OCI-LY1 (cell line): ENCODE measurements around the gene CDC42BPA.
"Not testable (repeated sequence)": the region's sequence is repeated elsewhere in the genome, so short reads cannot be mapped to it uniquely, and the experiment has no call there.

Experiments
- H2AFZ ChIP-seq: fragments of 200-600 bp; sonication (generic), shearing (Covaris generic); 2 replicates; pipeline ENCODE4 v1.6.0; 2014; ENCODE audit warnings: antibody characterized with exemption, mild to moderate bottlenecking, low read length
- H3F3A ChIP-seq: fragments of 200-600 bp; sonication (generic), shearing (Covaris generic); 2 replicates; pipeline ENCODE4 v1.6.0; 2014; ENCODE audit warnings: mild to moderate bottlenecking, antibody characterized with exemption, low read length, moderate library complexity; ENCODE audit not compliant: insufficient read depth
- H3K27ac ChIP-seq: fragments of 200-600 bp; sonication (generic); 2 replicates; pipeline ENCODE4 v1.5.1; 2014; ENCODE audit warnings: low read length, mixed run types, mild to moderate bottlenecking, low read depth; ENCODE audit not compliant: poor library complexity, severe bottlenecking
- H3K27me3 ChIP-seq: fragments of 200-600 bp; sonication (generic); 2 replicates; pipeline ENCODE4 v1.6.0; 2014; ENCODE audit warnings: antibody characterized with exemption, mild to moderate bottlenecking, low read length, moderate library complexity; ENCODE audit not compliant: insufficient read depth
- H3K36me3 ChIP-seq: fragments of 200-600 bp; sonication (generic); 2 replicates; pipeline ENCODE4 v1.6.1; 2014; ENCODE audit warnings: mild to moderate bottlenecking, antibody characterized with exemption, low read length, moderate library complexity, mixed read lengths; ENCODE audit not compliant: insufficient read depth
- H3K4me1 ChIP-seq: fragments of 200-600 bp; sonication (generic); 2 replicates; pipeline ENCODE4 v1.5.1; 2014; ENCODE audit warnings: mild to moderate bottlenecking, low read length, moderate library complexity; ENCODE audit not compliant: insufficient read depth, severe bottlenecking
- H3K4me2 ChIP-seq: fragments of 200-600 bp; sonication (generic), shearing (Covaris generic); 2 replicates; pipeline ENCODE4 v1.6.1; 2014; ENCODE audit warnings: low read length
- H3K4me3 ChIP-seq: fragments of 200-600 bp; sonication (generic); 2 replicates; pipeline ENCODE4 v1.5.1; 2014; ENCODE audit warnings: low read length, low read depth, mild to moderate bottlenecking, mixed read lengths; ENCODE audit not compliant: poor library complexity, severe bottlenecking
- H3K79me2 ChIP-seq: fragments of 200-600 bp; shearing (Covaris generic); 2 replicates; pipeline ENCODE4 v1.6.1; 2016; ENCODE audit warnings: mixed run types, low read length, mixed read lengths; ENCODE audit not compliant: insufficient read depth
- H3K9ac ChIP-seq: fragments of 200-600 bp; sonication (generic), shearing (Covaris generic); 2 replicates; pipeline ENCODE4 v1.6.1; 2014; ENCODE audit warnings: mild to moderate bottlenecking, low read length, mixed read lengths
- H3K9me2 ChIP-seq: fragments of 200-600 bp; sonication (generic), shearing (Covaris generic); 2 replicates; pipeline ENCODE4 v1.6.1; 2014; ENCODE audit warnings: low read depth, mild to moderate bottlenecking, low read length, mixed read lengths
- H3K9me3 ChIP-seq: fragments of 200-600 bp; shearing (Covaris generic); 2 replicates; pipeline ENCODE4 v1.6.1; 2014; ENCODE audit warnings: low read length, mixed read lengths
- H4K20me1 ChIP-seq: fragments of 200-600 bp; sonication (generic), shearing (Covaris generic); 2 replicates; pipeline ENCODE4 v1.6.0; 2016; ENCODE audit warnings: mild to moderate bottlenecking, low read length; ENCODE audit not compliant: insufficient read depth
- CTCF ChIP-seq: fragments of 200-600 bp; sonication (generic), shearing (Covaris generic); IDR thresholded peaks from 2 replicates; pipeline ENCODE4 v1.5.1; 2017; ENCODE audit warnings: mild to moderate bottlenecking, antibody characterized with exemption, low read length, moderate library complexity, mixed read lengths
- EZH2 ChIP-seq: fragments of 200-600 bp; sonication (generic), shearing (Covaris generic); IDR thresholded peaks from 2 replicates; pipeline ENCODE4 v1.8.0; 2017; ENCODE audit warnings: borderline replicate concordance, mixed run types, mild to moderate bottlenecking, antibody characterized with exemption, low read length, moderate library complexity, mixed read lengths

The CDC42BPA gene

GRCh38 chr1:227355542-227356245 lies 37.4 kb upstream of the CDC42BPA start:
- Histone ChIP-seq H3K4me2 (no peak overlapping the region), H3K27me3 (no peaks in the 10 kb centered on the region), H3K4me1 (no peaks in the 10 kb centered on the region), H3K79me2 (no peaks in the 10 kb centered on the region), H3K9me2 (no peaks in the 10 kb centered on the region), H3K4me3 (no peak overlapping the region), H3K9ac (no peak overlapping the region), H3K36me3 (no peaks in the 10 kb centered on the region), H3F3A (no peaks in the 10 kb centered on the region), H2AFZ (no peak overlapping the region), H3K9me3 (no peaks in the 10 kb centered on the region), H3K27ac (no peak overlapping the region), H4K20me1 (no peaks in the 10 kb centered on the region)
- TF ChIP-seq EZH2, result no peak
- no peak for TF ChIP-seq CTCF

GRCh38 chr1:227353186-227353585 lies 34.9 kb upstream of the CDC42BPA start:
- no peaks in the 10 kb centered on the region for H3K9me3 ChIP-seq
- H3K27me3 ChIP-seq, result no peaks in the 10 kb centered on the region
- H3K4me2 ChIP-seq, result no peak overlapping the region
- no peak overlapping the region for H3K27ac ChIP-seq
- H3K4me1 ChIP-seq, result no peaks in the 10 kb centered on the region
- H2AFZ ChIP-seq, result no peak overlapping the region
- H3K36me3 ChIP-seq, result no peaks in the 10 kb centered on the region
- H3K4me3 ChIP-seq, result no peak overlapping the region
- no peaks in the 10 kb centered on the region for H3K9me2 ChIP-seq
- no peaks in the 10 kb centered on the region for H3K79me2 ChIP-seq
- H3F3A ChIP-seq, result no peaks in the 10 kb centered on the region
- TF ChIP-seq CTCF (no peak), EZH2 (no peak)
- no peaks in the 10 kb centered on the region for H4K20me1 ChIP-seq
- no peak overlapping the region for H3K9ac ChIP-seq

- not testable (repeated sequence) for H3K79me2 ChIP-seq, H3K27me3 ChIP-seq, H3K9ac ChIP-seq, H3F3A ChIP-seq, H3K9me3 ChIP-seq, H3K4me2 ChIP-seq, H2AFZ ChIP-seq, H3K36me3 ChIP-seq, H3K27ac ChIP-seq, H4K20me1 ChIP-seq, H3K9me2 ChIP-seq, H3K4me3 ChIP-seq, H3K4me1 ChIP-seq
Observed at GRCh38 chr1:227352164-227352563, 33.9 kb upstream of the CDC42BPA start.

GRCh38 chr1:227351443-227351842 lies 33.2 kb upstream of the CDC42BPA start:
- no peak for TF ChIP-seq CTCF
- TF ChIP-seq EZH2, result no peak
- no peak overlapping the region for H3K27ac ChIP-seq
- H3K9me2 ChIP-seq, result no peaks in the 10 kb centered on the region
- no peak overlapping the region for H3K4me3 ChIP-seq
- no peaks in the 10 kb centered on the region for H3K79me2 ChIP-seq
- no peaks in the 10 kb centered on the region for H3K4me1 ChIP-seq
- no peaks in the 10 kb centered on the region for H3K36me3 ChIP-seq
- no peak overlapping the region for H3K4me2 ChIP-seq
- no peaks in the 10 kb centered on the region for H3F3A ChIP-seq
- no peaks in the 10 kb centered on the region for H3K27me3 ChIP-seq
- H4K20me1 ChIP-seq, result no peaks in the 10 kb centered on the region
- H3K9ac ChIP-seq, result no peak overlapping the region
- no peaks in the 10 kb centered on the region for H3K9me3 ChIP-seq
- H2AFZ ChIP-seq, result no peak overlapping the region
